Omental fat pad (tissue), 4 donors: ENCODE results near the gene CNTNAP2. TPM values are rescaled to one million over a fixed set of nuclear protein-coding genes. Genes with fewer than 3 reads are reported as not detected.

Experiments used
- ATAC-seq: fragments of 150-250 bp; one replicate; pipeline ENCODE4 v1.9.1; 2016; ENCODE audit warnings: mild to moderate bottlenecking, moderate library complexity; ENCODE audit not compliant: low FRiP score
- DNase-seq: peaks from one replicate; pipeline ENCODE4 v3.0.0-alpha.2; 2019; ENCODE audit warnings: low spot score
- CTCF ChIP-seq, 3 donors: fragments of 450-650 bp; IDR thresholded peaks; one replicate each; pipeline ENCODE4 v1.5.1; 2016 to 2017; ENCODE audit warnings: antibody characterized with exemption in 3 of 3, mild to moderate bottlenecking in 3 of 3, moderate library complexity in 2 of 3
- total RNA-seq, 4 donors: library from RNA; depleted of rRNA; stranded (reverse); fragments of >200 nt; gene quantifications; one replicate each; pipeline ENCODE4 v1.1.0, GENCODE V29; 2016

Gene CNTNAP2
- total RNA-seq, 4 donors from 2014 or later = 0.38 to 1.5 (median 1.1) TPM; not detected in 1

DNA sequence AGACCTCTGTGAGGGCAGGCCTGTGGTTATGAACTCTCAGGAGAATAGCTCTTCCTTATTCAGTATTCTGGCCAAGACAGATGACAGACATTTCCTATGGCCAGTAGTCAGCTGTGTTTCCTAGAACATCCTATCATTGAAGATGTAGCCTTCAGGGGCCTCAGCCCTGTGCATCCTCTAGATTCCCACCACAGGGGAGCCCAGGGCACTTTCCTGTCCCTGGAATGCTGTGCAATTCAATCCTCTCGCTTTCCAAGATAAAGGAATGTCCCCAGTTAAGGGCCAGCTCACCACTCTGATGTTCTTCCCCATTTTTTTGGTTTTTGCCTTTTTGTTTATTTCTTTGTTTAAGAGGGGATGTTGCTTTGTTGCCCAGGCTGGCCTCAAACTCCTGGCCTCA is 1895.2 kb downstream of the CNTNAP2 start:
- ATAC-seq = no peak
- no peak for DNase-seq
- TF ChIP-seq CTCF (IDR thresholded peaks at IDR 0.05) = no peak

DNA sequence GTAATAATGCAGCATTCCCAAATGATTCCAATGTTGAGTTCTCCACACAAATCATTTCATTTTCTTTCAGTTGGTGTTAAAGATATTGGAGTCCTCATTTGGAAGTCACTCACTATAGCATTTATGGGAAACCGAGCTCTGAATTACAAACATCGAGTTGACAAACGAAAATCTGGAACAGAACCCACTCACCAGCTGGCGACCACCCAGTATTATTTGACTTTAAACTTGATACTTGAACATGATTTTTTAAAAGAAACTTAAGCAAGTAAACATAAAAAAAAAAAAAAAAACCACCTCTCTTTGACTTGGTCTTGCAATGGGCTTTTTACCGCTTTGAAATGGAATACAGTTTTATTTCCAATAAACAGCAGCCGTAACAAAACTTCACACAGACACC is 1897.4 kb downstream of the CNTNAP2 start:
- ATAC-seq (no peak), DNase-seq (no peak)
- TF ChIP-seq CTCF (IDR thresholded peaks at IDR 0.05) = no peak

DNA sequence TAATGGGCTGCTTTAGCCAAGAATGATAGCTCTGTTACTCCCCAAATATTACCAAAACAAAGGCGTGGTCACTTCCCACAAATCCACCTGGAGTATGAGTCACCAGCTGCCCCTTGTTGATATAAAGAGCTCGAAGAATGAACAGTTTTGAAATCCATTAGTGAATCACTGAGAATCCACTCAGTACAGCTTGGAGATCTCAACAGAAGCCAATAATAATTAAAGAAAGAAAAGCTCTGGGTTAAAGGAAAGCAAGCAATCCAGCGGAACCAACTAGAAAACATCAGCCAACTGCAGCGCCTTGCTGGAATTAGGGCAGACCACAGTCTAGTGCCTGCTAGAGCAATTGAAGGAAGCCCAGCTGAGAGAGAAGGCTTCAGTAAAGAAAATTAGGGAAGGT is 1897.9 kb downstream of the CNTNAP2 start:
- no peak for TF ChIP-seq CTCF (IDR thresholded peaks at IDR 0.05)
- ATAC-seq (no peak), DNase-seq (no peak)

DNA sequence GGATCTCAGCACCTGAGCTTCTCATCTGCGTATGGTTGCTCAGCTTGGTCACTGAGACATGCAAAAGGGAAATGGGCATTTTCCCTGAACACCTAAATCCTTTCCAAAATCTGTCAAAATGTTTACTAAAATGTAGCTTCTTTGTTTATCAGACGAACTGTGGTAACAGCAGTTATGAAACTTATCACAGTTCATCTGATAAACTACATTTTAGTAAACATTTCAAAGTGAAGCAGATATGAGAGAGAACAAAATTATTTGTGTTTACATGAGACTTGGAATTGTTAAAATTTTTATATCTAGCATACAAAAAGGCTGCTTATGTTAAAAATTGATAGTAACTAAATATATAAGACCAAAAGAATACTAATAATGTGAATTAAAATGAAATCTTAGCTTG is 1900.5 kb downstream of the CNTNAP2 start:
- no peak for DNase-seq
- TF ChIP-seq CTCF (IDR thresholded peaks at IDR 0.05) = no peak
- no peak for ATAC-seq

DNA sequence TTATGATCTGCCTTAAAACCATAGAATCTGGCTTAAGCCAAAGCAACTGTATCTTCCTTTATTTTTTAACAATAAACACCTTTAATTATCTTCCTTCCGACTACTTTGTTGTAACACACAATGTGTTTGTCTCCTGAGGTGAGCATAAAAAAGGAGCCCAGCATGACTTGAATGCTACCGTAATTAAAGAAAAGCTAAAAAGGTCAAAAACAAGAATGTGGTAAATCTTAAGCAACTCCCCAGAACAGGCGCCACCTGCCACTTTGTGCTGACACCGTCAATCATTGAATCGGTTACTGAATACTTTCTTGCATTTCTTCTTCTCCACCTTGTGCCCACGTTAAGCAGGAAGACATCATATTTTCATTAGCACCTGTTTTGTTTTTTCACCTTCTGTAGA is 1904.1 kb downstream of the CNTNAP2 start:
- DNase-seq (no peak), ATAC-seq (no peak)
- TF ChIP-seq CTCF (IDR thresholded peaks at IDR 0.05) = no peak

- TF ChIP-seq CTCF (IDR thresholded peaks at IDR 0.05) = no peak
- DNase-seq (no peak), ATAC-seq (no peak)
Observed at GRCh38 chr7:148021507-148022045, 1905.0 kb downstream of the CNTNAP2 start.

GRCh38 chr7:148022832-148023231 is 1906.2 kb downstream of the CNTNAP2 start:
- ATAC-seq (no peak), DNase-seq (no peak)
- no peak for TF ChIP-seq CTCF (IDR thresholded peaks at IDR 0.05)
